Mucosa of rectum (tissue), 2 donors: Measurements from ENCODE around the gene RIBC2.

Experiments
- H3K27ac ChIP-seq, 2 donors: one replicate each; pipeline ENCODE4 v1.7.0; 2013; ENCODE audit warnings: inconsistent platforms in 2 of 2, low read depth in 2 of 2, low read length in 2 of 2
- H3K27me3 ChIP-seq, 2 donors: one replicate each; pipeline ENCODE4 v1.7.0; 2013; ENCODE audit warnings: low read length in 2 of 2; ENCODE audit not compliant: control insufficient read depth in 2 of 2, insufficient read depth in 2 of 2
- H3K36me3 ChIP-seq, 2 donors: one replicate each; pipeline ENCODE4 v1.7.0; 2013; ENCODE audit warnings: low read length in 2 of 2; ENCODE audit not compliant: control insufficient read depth in 2 of 2, insufficient read depth in 2 of 2
- H3K4me1 ChIP-seq, 2 donors: one replicate each; pipeline ENCODE4 v1.7.0; 2013; ENCODE audit warnings: low read length in 2 of 2, mild to moderate bottlenecking in 1 of 2; ENCODE audit not compliant: control insufficient read depth in 2 of 2, insufficient read depth in 2 of 2
- H3K4me3 ChIP-seq, 2 donors: one replicate each; pipeline ENCODE4 v1.7.0; 2013; ENCODE audit warnings: low read length in 2 of 2
- H3K9ac ChIP-seq, 2 donors: one replicate each; pipeline ENCODE4 v1.7.0; 2013; ENCODE audit warnings: low read length in 2 of 2, low read depth in 1 of 2, mild to moderate bottlenecking in 1 of 2
- H3K9me3 ChIP-seq, 2 donors: one replicate each; pipeline ENCODE4 v1.7.0; 2013; ENCODE audit warnings: low read length in 2 of 2; ENCODE audit not compliant: control insufficient read depth in 2 of 2
- donor health status: healthy.
- donor health status: Normal muscosa, but diverticular disease.

Gene RIBC2

GRCh38 chr22:45422237-45422983 is 8.9 kb downstream of the RIBC2 start:
- no peak overlapping the region for H3K27ac ChIP-seq
- H3K4me3 ChIP-seq: no peak overlapping the region
- no peaks in the 10 kb centered on the region for H3K36me3 ChIP-seq
- no peaks in the 10 kb centered on the region for H3K9me3 ChIP-seq
- H3K9ac ChIP-seq: no peak overlapping the region
- no peaks in the 10 kb centered on the region for H3K27me3 ChIP-seq
- no peaks in the 10 kb centered on the region for H3K4me1 ChIP-seq

DNA sequence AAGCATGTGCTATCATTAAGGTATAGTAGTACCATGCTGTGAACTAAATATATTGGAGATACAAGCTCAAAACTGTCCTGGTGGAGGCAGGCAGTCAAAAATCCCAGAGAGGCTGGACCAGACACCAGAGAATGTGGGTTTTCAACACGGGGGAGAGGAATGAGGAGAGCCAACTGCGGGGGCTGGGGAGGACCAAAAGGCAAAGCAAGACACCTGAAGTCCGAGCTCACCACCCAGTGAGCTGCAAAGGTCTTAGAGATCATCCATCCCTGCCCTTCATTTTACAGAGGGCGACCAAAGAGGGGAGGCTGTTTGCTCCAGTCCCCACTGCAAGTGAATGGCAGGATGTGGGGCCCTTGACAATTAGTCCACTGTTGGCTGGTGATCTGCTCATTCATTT is 10.0 kb downstream of the RIBC2 start:
- no peaks in the 10 kb centered on the region for H3K27me3 ChIP-seq
- H3K9me3 ChIP-seq: no peaks in the 10 kb centered on the region
- H3K27ac ChIP-seq: no peak overlapping the region
- no peaks in the 10 kb centered on the region for H3K4me1 ChIP-seq
- H3K9ac ChIP-seq: no peak overlapping the region
- no peaks in the 10 kb centered on the region for H3K36me3 ChIP-seq
- no peak overlapping the region for H3K4me3 ChIP-seq

- H3K9me3 ChIP-seq: no peaks in the 10 kb centered on the region
- H3K4me1 ChIP-seq: no peaks in the 10 kb centered on the region
- no peak overlapping the region for H3K9ac ChIP-seq
- H3K4me3 ChIP-seq: no peak overlapping the region
- no peaks in the 10 kb centered on the region for H3K36me3 ChIP-seq
- no peak overlapping the region for H3K27ac ChIP-seq
- no peaks in the 10 kb centered on the region for H3K27me3 ChIP-seq
Observed at GRCh38 chr22:45424241-45424731, 10.8 kb downstream of the RIBC2 start.

GRCh38 chr22:45425101-45425500 is 11.6 kb downstream of the RIBC2 start:
- Histone ChIP-seq H3K4me1 (no peaks in the 10 kb centered on the region), H3K9ac (no peak overlapping the region), H3K4me3 (no peak overlapping the region), H3K27me3 (no peaks in the 10 kb centered on the region), H3K27ac (no peak overlapping the region), H3K9me3 (no peaks in the 10 kb centered on the region), H3K36me3 (no peaks in the 10 kb centered on the region)

- Histone ChIP-seq H3K4me3 (no peak overlapping the region), H3K9ac (no peak overlapping the region), H3K4me1 (no peaks in the 10 kb centered on the region), H3K36me3 (no peaks in the 10 kb centered on the region), H3K27ac (no peak overlapping the region), H3K9me3 (no peaks in the 10 kb centered on the region), H3K27me3 (no peaks in the 10 kb centered on the region)
Observed at GRCh38 chr22:45425531-45426265, 12.2 kb downstream of the RIBC2 start.

DNA sequence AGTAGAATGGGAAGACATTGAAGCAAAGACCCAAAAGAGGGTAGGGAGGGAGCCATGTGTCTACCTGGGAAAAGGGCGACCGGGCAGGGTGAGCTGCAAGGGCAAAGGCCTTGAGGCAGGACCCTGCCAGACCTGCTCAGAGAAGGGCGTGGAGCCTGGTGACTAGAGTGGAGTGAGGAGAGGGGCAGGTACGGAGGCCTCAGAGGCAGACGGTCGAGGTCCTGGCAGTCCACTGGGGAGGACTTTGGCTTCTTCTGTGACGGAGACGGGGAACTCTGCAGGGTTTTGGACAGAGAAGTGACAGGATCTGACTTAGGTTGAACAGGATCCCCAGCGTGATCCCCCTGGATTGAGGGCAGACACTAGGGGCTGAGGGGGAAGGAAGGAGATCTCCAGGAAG is 12.9 kb downstream of the RIBC2 start:
- Histone ChIP-seq H3K36me3 (no peaks in the 10 kb centered on the region), H3K9me3 (no peaks in the 10 kb centered on the region), H3K4me1 (no peaks in the 10 kb centered on the region), H3K27me3 (no peaks in the 10 kb centered on the region), H3K9ac (no peak overlapping the region), H3K27ac (no peak overlapping the region), H3K4me3 (no peak overlapping the region)

DNA sequence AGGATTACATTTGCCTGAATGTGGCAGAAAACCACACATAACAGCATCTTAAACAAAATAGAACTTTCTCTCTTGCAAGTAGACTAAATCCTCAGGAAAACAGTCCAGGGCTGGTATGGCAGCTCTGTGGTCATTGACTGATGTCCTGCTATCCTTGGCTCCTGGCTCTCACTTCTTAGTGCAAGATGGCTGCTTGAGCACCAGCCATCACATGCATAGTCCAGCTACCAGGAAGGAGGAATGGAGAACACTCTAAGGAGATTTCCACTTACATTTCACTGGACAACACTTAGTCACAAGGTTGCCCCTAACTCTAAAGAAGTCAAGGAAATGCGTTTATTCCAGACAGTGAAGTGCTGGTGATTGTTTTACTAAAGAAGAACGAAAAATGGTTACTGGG is 13.6 kb downstream of the RIBC2 start:
- H3K27ac ChIP-seq: no peak overlapping the region
- H3K36me3 ChIP-seq: no peaks in the 10 kb centered on the region
- no peak overlapping the region for H3K4me3 ChIP-seq
- no peak overlapping the region for H3K9ac ChIP-seq
- no peaks in the 10 kb centered on the region for H3K4me1 ChIP-seq
- H3K9me3 ChIP-seq: no peaks in the 10 kb centered on the region
- no peaks in the 10 kb centered on the region for H3K27me3 ChIP-seq

- H3K9ac ChIP-seq: no peak overlapping the region
Observed at GRCh38 chr22:45428391-45429385, 15.2 kb downstream of the RIBC2 start.

DNA sequence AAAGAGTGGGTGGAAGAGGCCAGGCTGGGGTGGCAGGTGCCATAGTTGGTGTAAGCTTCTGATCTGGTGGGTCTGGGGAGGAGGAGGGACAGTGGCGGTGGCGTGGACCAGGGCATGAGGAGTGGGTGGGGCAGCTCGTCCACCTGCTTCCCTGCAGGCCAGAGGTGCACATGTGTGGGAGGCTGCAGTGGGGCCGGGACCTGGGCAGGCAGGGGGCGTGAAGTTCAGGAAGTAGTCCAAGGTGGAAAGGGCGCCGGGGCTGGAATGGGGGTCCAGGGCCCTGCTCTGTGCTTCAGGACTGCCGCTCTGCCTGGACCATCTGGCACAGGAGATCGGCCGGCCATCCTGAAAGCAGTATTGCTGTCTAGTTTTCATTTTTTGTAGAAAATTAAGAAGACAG is 15.9 kb downstream of the RIBC2 start:
- Histone ChIP-seq H3K4me1 (no peaks in the 10 kb centered on the region), H3K9me3 (no peaks in the 10 kb centered on the region), H3K9ac (no peak overlapping the region), H3K27me3 (no peaks in the 10 kb centered on the region), H3K4me3 (no peak overlapping the region), H3K36me3 (no peaks in the 10 kb centered on the region), H3K27ac (no peak overlapping the region)

More at GRCh38 chr22:45428391-45429385, 15.2 kb downstream of the RIBC2 start:
- no peak overlapping the region for H3K4me3 ChIP-seq
- no peaks in the 10 kb centered on the region for H3K27me3 ChIP-seq
- H3K9me3 ChIP-seq: no peaks in the 10 kb centered on the region
- H3K27ac ChIP-seq: no peak overlapping the region
- no peaks in the 10 kb centered on the region for H3K4me1 ChIP-seq
- no peaks in the 10 kb centered on the region for H3K36me3 ChIP-seq
